Fibroblast of mammary gland (primary cell): ENCODE measurements around the gene AKAIN1.

ENCODE experiments used
- DNase-seq: peaks from one replicate; pipeline ENCODE4 v3.0.0-alpha.2; 2010; ENCODE audit warnings: low read depth
- H3K4me3 ChIP-seq: 2 replicates; pipeline ENCODE4 v1.5.1; 2011; ENCODE audit warnings: low read depth, mild to moderate bottlenecking, low read length, moderate library complexity; ENCODE audit not compliant: control insufficient read depth
- TF ChIP-seq, protein P1 (sequence below): conservative IDR thresholded peaks from 2 replicates; pipeline ENCODE4 v1.5.1; 2011; ENCODE audit warnings: low read depth, low read length, inconsistent platforms; ENCODE audit not compliant: control insufficient read depth, insufficient read depth

Gene AKAIN1

DNA sequence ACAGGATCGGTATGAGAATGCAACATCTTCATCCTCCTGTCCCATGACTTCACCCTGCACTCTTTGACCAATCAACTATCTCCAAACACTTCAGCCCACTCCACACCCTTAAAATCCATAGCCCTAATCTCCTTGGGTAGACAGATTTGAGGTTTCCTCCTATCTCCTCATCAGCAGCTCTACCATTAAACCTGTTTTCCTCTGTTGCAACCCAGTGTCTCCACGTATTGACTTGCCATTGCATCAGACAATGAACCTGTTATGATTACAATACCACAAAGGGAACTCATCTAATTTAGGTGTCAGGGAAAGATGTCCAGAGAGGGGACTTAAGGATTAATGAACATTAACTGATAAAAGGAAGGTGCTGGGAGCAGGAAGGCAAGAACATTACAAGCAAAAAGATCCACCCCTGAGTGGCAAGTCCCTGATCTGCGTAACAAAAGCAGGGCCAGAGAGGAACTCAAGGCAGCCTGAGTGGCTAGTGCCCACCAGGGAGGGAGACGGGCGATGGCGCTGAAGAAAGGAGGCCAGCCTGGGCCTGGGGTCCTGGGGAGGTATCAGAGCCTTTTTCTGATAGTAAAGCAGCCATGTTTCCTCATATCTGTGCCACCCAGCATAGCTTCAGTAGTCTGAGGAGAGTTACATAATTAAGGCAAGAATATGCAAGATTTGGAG is 44.6 kb downstream of the AKAIN1 start:
- H3K4me3 ChIP-seq = no peak overlapping the region
- DNase-seq = no peak
- TF ChIP-seq, protein P1, sequence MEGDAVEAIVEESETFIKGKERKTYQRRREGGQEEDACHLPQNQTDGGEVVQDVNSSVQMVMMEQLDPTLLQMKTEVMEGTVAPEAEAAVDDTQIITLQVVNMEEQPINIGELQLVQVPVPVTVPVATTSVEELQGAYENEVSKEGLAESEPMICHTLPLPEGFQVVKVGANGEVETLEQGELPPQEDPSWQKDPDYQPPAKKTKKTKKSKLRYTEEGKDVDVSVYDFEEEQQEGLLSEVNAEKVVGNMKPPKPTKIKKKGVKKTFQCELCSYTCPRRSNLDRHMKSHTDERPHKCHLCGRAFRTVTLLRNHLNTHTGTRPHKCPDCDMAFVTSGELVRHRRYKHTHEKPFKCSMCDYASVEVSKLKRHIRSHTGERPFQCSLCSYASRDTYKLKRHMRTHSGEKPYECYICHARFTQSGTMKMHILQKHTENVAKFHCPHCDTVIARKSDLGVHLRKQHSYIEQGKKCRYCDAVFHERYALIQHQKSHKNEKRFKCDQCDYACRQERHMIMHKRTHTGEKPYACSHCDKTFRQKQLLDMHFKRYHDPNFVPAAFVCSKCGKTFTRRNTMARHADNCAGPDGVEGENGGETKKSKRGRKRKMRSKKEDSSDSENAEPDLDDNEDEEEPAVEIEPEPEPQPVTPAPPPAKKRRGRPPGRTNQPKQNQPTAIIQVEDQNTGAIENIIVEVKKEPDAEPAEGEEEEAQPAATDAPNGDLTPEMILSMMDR = no peak

DNA sequence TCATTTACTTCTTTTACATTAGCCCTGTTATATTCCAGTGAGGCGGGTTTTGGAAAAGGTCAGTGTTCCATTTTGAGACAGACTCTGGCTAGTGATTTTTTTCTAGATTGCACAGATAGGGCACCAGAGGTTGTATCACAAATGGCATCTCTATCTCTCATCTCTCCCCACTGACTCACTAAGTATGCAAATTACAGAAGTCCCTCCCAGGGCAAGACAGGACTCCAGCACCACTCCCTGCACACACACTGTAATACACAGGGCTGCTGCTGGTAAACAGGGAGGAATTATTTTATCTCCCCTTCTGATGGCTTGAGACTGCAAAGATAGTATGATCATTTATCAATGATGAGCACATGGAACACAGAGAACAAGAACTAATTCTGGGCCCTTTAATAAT is 46.2 kb downstream of the AKAIN1 start:
- H3K4me3 ChIP-seq = no peak overlapping the region
- DNase-seq = no peak
- TF ChIP-seq, protein P1 = no peak

DNA sequence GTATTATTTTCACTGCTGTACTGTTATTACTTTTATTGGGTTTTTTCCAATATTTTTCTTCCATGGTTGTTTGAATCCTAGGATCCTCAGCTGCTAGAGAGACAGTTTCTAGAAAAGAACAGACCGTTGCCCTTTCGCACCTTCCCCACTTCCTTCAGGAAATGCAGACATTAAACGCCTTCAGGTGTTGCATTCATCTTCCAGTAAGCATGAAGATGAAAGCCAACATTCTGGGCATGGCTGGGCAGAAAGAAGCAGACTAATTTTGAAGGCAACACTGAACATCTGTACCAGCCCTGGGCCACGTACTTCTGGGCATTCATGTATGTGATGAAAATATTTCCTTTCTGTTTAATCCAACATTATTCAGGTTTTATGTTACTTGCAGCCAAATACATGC is 51.0 kb downstream of the AKAIN1 start:
- no peak for DNase-seq
- TF ChIP-seq, protein P1 = no peak

DNA sequence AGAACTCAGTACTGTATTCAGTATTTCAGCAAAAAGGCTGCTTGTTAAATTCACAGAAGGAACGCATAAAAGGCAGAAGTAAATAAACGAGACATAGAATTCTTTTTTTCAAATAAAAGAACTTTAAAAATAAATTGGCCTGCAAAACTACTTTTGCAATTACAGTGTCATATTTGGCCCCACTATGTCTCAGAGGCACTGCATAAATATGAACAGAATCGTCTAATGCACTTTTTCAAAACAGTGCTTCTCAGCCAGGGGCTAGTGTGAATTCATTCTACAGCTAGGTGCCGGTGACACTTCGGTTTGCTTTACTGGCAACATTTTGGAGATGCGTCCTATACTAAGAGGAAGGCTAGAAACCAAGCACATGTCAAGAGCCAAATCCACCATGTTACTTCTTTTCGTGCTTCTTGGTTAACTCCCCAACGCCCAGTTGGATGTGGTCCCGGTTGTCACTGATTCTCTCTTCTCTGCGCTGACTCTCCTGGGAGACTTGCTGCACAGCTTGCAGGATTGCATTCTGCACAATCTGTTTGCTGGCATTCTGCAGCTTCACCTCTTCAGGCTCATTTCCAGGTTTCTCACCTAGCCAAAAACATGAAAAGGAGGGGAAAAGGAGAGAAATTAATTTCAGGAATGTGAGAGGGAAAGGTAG is 51.8 kb downstream of the AKAIN1 start:
- no peak for DNase-seq
- TF ChIP-seq, protein P1 = no peak
- H3K4me3 ChIP-seq = no peak overlapping the region

More for the DNA sequence above, 51.0 kb downstream of the AKAIN1 start:
- no peak overlapping the region for H3K4me3 ChIP-seq

DNA sequence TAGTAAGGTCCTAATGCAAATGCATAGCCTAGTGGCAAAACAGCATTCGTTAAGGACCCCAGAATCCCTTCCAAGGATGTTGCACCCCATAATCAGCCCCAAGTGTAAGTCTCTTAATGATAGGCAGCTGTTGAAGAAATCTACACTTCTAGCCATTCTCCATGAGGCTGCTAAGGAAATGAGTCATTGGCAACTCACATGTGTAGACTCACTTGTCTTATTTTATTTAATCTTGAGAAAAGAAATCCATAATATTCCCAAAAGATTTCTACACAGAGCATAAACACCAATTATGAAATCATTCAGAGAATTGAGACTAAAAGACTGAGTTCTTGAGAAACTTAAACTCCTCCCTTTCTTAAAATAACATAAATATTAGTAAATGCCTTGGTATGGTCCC is 52.4 kb downstream of the AKAIN1 start:
- DNase-seq = peak; percentile 5
- TF ChIP-seq, protein P1 = no peak
- H3K4me3 ChIP-seq = no peak overlapping the region

DNA sequence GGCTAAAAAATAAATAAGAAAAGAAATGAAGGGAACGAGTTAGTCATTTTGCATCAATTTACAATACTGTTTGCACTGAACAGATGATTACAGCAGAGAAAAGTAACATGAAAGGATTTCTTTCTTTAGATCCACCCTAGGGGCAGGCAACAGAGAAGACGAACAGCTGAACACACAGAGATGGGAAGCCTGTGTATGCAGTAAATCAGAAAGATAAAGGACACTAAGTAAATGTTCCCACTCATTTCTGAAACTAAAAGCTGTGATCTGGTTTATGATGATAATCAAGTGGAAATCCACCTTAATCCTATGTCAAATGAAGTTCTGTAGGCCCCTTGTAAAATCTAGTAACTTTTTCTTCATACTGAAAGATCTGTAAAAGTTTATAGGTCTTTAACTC is 54.2 kb downstream of the AKAIN1 start:
- DNase-seq = no peak
- no peak overlapping the region for H3K4me3 ChIP-seq
- TF ChIP-seq, protein P1 = no peak
